SKM-1 treated with dmso at 0.1 percent for 144 hours (cell line): ENCODE results near the gene TSPO2.

ENCODE experiments used
- DNase-seq: peaks from one replicate; lab custom pipeline; 2025; ENCODE audit not compliant: unreplicated experiment; lab: John Stamatoyannopoulos, UW

TSPO2 gene

GRCh38 chr6:41074692-41075436 lies 32.6 kb downstream of the TSPO2 start:
- DNase-seq = no peak

GRCh38 chr6:41075651-41076626 lies 33.7 kb downstream of the TSPO2 start:
- no peak for DNase-seq

DNA sequence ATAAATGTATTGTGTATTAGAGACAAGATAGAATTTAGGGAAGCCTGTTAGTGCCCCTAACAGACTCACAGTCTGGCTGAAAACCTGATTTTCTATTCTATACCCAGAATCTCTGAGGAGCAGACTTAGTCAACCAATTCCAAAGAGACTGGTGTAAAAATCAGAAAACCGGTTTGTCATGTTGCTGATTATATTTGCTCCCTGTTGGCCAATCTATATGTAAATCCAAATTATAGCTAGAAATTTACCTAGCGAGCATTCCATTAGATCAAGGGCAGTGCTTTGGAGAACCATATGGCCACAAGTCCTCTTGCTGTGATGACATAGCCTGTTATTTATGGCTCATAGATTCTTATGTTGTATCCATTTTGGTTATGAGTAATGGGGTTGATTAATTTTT lies 35.3 kb downstream of the TSPO2 start:
- DNase-seq = no peak

DNA sequence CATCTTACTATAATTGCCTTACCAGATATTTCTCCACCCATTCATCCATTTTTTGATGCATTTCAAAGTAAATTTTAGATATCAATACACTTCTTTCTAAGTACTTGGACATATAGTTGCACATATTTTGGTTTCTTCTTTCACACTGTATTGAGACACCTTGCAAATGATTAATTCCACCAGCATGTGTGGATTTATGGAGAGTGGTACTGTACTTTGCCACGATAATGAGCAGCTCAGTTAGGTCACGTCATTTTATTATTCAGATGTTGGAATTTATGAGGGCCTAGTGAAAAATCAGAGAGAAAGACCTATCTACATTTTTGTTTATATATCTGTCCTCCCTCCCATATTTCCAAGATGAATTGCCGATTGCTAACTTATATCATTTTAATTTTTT lies 35.8 kb downstream of the TSPO2 start:
- DNase-seq = no peak

DNA sequence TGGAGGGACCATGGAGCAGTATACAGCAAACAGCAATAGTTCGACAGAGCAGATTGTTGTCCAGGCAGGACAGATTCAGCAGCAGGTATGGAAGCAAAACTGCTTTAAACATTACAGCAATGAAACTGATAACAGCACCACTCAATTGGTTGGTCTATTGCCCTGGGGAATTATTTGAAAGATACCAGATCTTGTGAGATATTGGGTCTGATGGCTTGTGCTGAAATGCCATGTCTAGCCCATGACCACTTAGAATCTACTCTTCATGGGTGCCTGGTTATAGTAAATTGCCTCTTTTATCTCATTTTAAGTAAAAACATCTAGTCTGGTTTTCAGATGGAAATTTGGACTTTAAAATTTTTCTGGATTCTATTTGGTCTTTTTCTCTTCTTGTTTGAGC lies 36.8 kb downstream of the TSPO2 start:
- DNase-seq = no peak

GRCh38 chr6:41080621-41081020 lies 38.4 kb downstream of the TSPO2 start:
- no peak for DNase-seq

DNA sequence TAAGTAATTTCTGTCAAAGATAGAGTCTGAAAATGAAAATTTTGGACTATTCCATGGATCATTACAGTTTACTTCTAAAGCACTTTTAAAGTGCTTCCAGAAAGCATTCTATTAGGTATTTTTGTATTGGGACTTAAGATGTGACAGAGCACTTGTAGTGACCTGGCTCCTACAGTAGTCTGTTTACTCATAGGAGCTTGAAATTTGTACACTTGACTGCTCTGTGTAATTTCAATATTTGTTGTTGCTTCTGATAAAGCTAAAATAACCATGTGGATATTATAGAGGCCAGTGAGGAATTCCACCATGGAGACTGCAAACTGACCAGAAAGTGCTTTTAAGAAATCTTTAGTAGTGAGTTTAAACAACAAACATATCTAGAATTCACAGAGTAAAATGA lies 40.8 kb downstream of the TSPO2 start:
- no peak for DNase-seq

DNA sequence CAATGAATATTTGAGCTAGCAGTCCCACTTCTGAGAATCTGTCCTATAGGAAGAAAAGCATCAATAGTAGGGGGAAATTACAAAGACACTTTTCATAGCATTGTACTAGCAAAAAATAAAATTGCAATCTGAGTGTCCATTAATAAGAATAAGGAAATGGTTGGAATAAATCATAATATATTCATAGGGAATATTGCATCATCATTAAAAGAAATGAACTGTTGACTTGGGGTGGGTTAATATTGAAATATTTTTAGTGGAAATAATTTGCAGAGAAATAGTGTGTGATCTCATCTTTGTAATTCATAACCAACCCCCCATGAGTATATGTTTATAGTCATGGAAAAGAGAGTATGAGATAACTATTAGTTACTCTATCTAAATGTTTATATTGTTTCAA lies 42.9 kb downstream of the TSPO2 start:
- DNase-seq = no peak

- no peak for DNase-seq
These were observed 46.2 kb downstream of the TSPO2 start for GRCh38 chr6:41088451-41088850.

DNA sequence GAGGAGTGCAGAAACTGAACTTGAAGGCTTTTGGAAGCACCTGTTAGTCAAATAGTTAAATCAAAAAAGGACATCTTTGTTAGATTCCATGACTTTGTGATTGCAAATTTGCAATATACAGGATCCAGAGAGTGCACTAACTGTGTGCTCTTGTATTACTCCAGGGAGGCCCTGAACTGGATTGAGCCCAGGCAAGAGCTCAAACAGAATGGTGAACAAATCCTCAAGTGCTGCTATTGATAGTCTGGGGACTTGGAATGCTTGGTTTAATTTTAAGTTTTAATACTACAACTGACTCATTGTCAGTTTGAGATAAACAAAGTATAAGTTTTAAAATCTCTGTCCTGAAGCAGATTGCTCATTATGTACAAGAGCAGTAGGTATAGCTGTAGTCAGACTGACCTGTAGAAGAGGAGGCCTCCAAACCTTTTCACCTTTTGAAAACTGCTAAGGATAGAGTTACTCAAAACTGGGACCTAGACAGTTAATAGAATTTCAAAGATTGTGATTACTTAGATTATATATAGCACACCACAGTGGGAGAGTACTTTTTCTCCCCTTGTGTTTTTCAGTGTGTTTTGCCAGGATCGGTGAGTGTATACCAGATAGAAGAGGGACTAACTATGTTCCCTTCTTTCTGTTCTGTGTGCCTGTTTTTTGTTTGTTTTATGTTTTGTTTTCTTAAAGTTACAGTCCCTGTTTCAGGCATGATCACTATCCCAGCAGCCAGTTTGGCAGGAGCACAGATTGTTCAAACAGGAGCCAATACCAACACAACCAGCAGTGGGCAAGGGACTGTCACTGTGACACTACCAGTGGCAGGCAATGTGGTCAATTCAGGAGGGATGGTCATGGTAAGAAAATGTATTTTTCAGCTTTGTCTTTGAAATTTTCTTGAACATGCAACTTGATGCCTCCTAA lies 48.8 kb downstream of the TSPO2 start:
- no peak for DNase-seq

- DNase-seq = peak; percentile 7
These were observed 50.3 kb downstream of the TSPO2 start for GRCh38 chr6:41092421-41093140.

DNA sequence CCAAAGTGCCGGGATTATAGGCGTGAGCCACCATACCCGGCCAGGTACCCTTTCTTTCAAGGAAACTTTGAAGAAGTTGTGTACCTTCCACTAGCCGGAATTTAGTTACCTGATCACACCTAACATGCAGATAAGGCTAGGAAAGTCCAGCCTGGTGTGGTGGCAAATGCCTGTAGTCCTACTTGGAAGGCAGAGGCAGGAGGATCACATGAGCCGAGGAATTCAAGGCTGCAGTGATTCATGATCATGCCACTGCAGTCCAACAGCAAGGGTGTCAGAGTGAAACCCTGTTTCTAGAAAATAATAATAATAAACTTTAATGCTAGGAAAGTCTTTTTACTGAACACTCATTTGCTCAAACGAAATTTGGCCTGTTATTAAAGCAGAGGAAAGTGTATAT lies 51.5 kb downstream of the TSPO2 start:
- no peak for DNase-seq
